ENCODE data around the gene SRF.

DNA sequence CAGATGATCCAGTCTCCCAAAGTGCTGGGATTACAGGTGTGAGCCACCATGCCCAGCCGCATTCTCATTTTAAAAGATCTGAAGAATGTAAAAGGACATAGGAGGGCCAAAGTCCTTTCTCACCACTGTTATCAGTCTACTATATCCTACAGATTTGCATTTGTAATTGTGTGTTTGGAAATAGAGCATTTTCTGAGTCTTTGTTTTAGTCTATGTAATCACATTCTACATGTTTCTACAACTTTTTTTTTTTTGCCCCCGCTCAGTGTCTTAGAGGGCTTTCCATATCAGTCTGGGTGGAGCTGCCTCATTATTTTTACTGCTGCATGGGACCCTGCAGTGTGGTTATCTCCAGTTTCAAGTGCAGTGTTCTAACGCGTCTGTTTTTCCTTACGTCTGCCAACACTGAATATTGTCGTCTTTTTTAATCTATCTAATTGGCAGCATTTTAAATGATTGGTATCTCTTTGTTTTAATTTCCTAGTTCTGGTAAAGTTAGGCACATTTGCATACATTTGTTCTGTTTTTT is 18.8 kb downstream of the SRF start:
- no peak for TF ChIP-seq EZH2 (IDR thresholded peaks at IDR 0.05)
- TF ChIP-seq POLR2AphosphoS5 (IDR thresholded peaks at IDR 0.05; ENCODE audit: borderline replicate concordance, low read depth, low read length) = no peak
- no peak for TF ChIP-seq FOXP2 (optimal IDR thresholded peaks at IDR 0.05; ENCODE audit: control extremely low read depth, extremely low read length, insufficient read depth)
